GM12878 (cell line): ENCODE data around the gene SLMAP. TPM values are rescaled to one million over a fixed set of nuclear protein-coding genes. Genes with fewer than 3 reads are reported as not detected.

ENCODE experiments used
- ATAC-seq: fragments of 200-7000 bp; cut with Tn5 transposase; 3 replicates; pipeline ENCODE4 v1.9.1; 2020; ENCODE audit warnings: mild to moderate bottlenecking, moderate library complexity
- BruUV-seq: library from RNA; stranded (reverse); fragments of 400-500 nt; replicated peaks from 2 replicates; lab custom pipeline; 2021; lab: Mats Ljungman, UMichigan
- CTCF ChIA-PET: fragments of 300-600 bp; sonication (Branson Sonifier 250); formaldehyde crosslinking; extraction: SDS; loops from one replicate; lab custom pipeline; 2021; ENCODE audit warnings: inconsistent platforms; lab: Yijun Ruan, JAX
- POLR2A ChIA-PET: fragments of 350-600 bp; formaldehyde crosslinking; extraction: SDS; loops from one replicate; lab custom pipeline; 2021; ENCODE audit warnings: inconsistent platforms; lab: Charles Lee
- RAD21 ChIA-PET: fragments of 300-600 bp; sonication (Branson Sonifier 250); formaldehyde crosslinking; loops from one replicate; lab custom pipeline; 2023; ENCODE audit warnings: antibody characterized with exemption; ENCODE audit not compliant: unreplicated experiment; lab: Charles Lee
- SMC1A ChIA-PET: fragments of 300-600 bp; sonication (Branson Sonifier 250); formaldehyde crosslinking; loops from one replicate; lab custom pipeline; 2023; ENCODE audit not compliant: unreplicated experiment, uncharacterized antibody; lab: Charles Lee
- DNase-seq: peaks from one replicate; pipeline ENCODE4 v3.0.0-alpha.2; 2011; ENCODE audit warnings: low read depth, low spot score
- FAIRE-seq: peaks from 3 replicates; lab custom pipeline; 2011; peaks lifted over from hg19 to GRCh38; lab: Jason Lieb, UNC
- H2AFZ ChIP-seq: 2 replicates; pipeline ENCODE4 v1.6.0; 2011; ENCODE audit warnings: low read depth, low read length, control low read depth; ENCODE audit not compliant: control insufficient read depth
- H3K27ac ChIP-seq: 2 replicates; pipeline ENCODE4 v1.5.1; 2011; ENCODE audit warnings: control low read depth; ENCODE audit not compliant: control insufficient read depth, insufficient read depth
- H3K27me3 ChIP-seq, 2 experiments: replicated peaks in 1 of 2; 2 replicates each; pipeline versions ENCODE4 v1.6.0 to v1.6.1; 2011; ENCODE audit warnings: low read length in 1 of 2; ENCODE audit not compliant: control insufficient read depth in 2 of 2, insufficient read depth in 2 of 2
- H3K36me3 ChIP-seq, 2 experiments: 2 replicates each; pipeline ENCODE4 v1.5.1; 2011; ENCODE audit warnings: low read length in 1 of 2; ENCODE audit not compliant: control insufficient read depth in 2 of 2, insufficient read depth in 2 of 2
- H3K4me1 ChIP-seq: 2 replicates; pipeline ENCODE4 v1.6.1; 2011; ENCODE audit warnings: mild to moderate bottlenecking, low read length, moderate library complexity, mixed read lengths; ENCODE audit not compliant: control insufficient read depth, insufficient read depth
- H3K4me2 ChIP-seq: 2 replicates; pipeline ENCODE4 v1.6.0; 2011; ENCODE audit warnings: control low read depth; ENCODE audit not compliant: control insufficient read depth, insufficient read depth
- H3K4me3 ChIP-seq: fragments of 200-600 bp; sonication (generic); 2 replicates; pipeline ENCODE4 v1.5.1; 2016
- H3K79me2 ChIP-seq: 2 replicates; pipeline ENCODE4 v1.6.0; 2011; ENCODE audit warnings: low read length; ENCODE audit not compliant: control insufficient read depth, insufficient read depth
- H3K9ac ChIP-seq: 2 replicates; pipeline ENCODE4 v1.8.0; 2011; ENCODE audit warnings: low read length, control low read depth, mixed read lengths; ENCODE audit not compliant: control insufficient read depth, insufficient read depth
- H3K9me3 ChIP-seq: replicated peaks from 3 replicates; pipeline ENCODE4 v1.5.1; 2011; ENCODE audit warnings: mild to moderate bottlenecking, low read length; ENCODE audit not compliant: control insufficient read depth, insufficient read depth
- H4K20me1 ChIP-seq: 2 replicates; pipeline ENCODE4 v1.6.0; 2011; ENCODE audit not compliant: control insufficient read depth, insufficient read depth
- BRCA1 ChIP-seq: IDR thresholded peaks from 2 replicates; pipeline ENCODE4 v1.6.1; 2011; ENCODE audit warnings: low read depth, low read length, improper control_type of control experiment
- CHD1 ChIP-seq: IDR thresholded peaks from 2 replicates; pipeline ENCODE4 v1.6.1; 2012; ENCODE audit warnings: low read depth, low read length, improper control_type of control experiment
- CHD2 ChIP-seq: IDR thresholded peaks from 2 replicates; pipeline ENCODE4 v1.6.1; 2011; ENCODE audit warnings: low read depth, low read length, improper control_type of control experiment, borderline replicate concordance
- CTCF ChIP-seq, 3 experiments: IDR thresholded peaks in 2 of 3; conservative IDR thresholded peaks in 1 of 3; 2 replicates each; pipeline ENCODE4 v1.5.1; 2011; ENCODE audit warnings: low read depth in 3 of 3, low read length in 3 of 3, mild to moderate bottlenecking in 3 of 3, control low read depth in 2 of 3, moderate library complexity in 2 of 3, inconsistent platforms in 1 of 3, mixed read lengths in 1 of 3; ENCODE audit not compliant: control insufficient read depth in 2 of 3, insufficient read depth in 1 of 3; ENCODE audit errors: extremely low read depth in 1 of 3
- ELK1 ChIP-seq: IDR thresholded peaks from 2 replicates; pipeline ENCODE4 v1.6.1; 2012; ENCODE audit warnings: low read depth, low read length, improper control_type of control experiment
- HCFC1 ChIP-seq: fragments of 150-350 bp; IDR thresholded peaks from 2 replicates; pipeline ENCODE4 v1.6.1; 2014; ENCODE audit warnings: low read length
- MEF2A ChIP-seq: IDR thresholded peaks from 2 replicates; pipeline ENCODE4 v1.6.1; 2011; ENCODE audit warnings: low read depth, mild to moderate bottlenecking, low read length, moderate library complexity; ENCODE audit not compliant: insufficient read depth
- MEF2B ChIP-seq: fragments of 450-650 bp; IDR thresholded peaks from 2 replicates; pipeline ENCODE4 v1.6.1; 2018; ENCODE audit warnings: mild to moderate bottlenecking, moderate library complexity; ENCODE audit not compliant: partially characterized antibody, poor library complexity, severe bottlenecking
- NBN ChIP-seq: fragments of 450-650 bp; IDR thresholded peaks from 2 replicates; pipeline ENCODE4 v1.6.1; 2016
- SP1 ChIP-seq: IDR thresholded peaks from one replicate; pipeline ENCODE4 v1.6.1; 2011; ENCODE audit warnings: low read depth, low read length
- TAF1 ChIP-seq: IDR thresholded peaks from 2 replicates; pipeline ENCODE4 v1.6.1; 2011; ENCODE audit warnings: mild to moderate bottlenecking, low read depth, low read length, borderline replicate concordance
- ZNF274 ChIP-seq: IDR thresholded peaks from one replicate; pipeline ENCODE4 v1.8.0; 2011; ENCODE audit not compliant: insufficient read length, insufficient read depth
- WGBS: methylation state at CpG from one replicate; pipeline ENCODE4 v1.1.6; 2016; ENCODE audit warnings: low lambda C conversion rate; ENCODE audit not compliant: insufficient replicate concordance, insufficient coverage; ENCODE audit errors: missing lambda C conversion rate; 5-methylcytosine and 5-hydroxymethylcytosine counted together
- in situ Hi-C: fragments of 300-500 bp; cut with MboI; formaldehyde crosslinking; loops from 9 replicates; pipeline ENCODE4 v1.14.3; 2018; ENCODE audit warnings: mixed read lengths
- intact Hi-C: fragments of 100-400 bp; cut with micrococcal nuclease; formaldehyde crosslinking; loops from one replicate; pipeline ENCODE4 v1.14.2; 2022; ENCODE audit not compliant: unreplicated experiment
- polyA plus RNA-seq, 11 experiments: library from polyadenylated mRNA; depleted of rRNA in 4 of 11; unstranded in 6 of 11; stranded (reverse) in 5 of 11; fragments of >200 nt; fragmentation: Nextera tagmentation in 4 of 11; fragmentation: Illumina TruSeq in 1 of 11; extraction: Ambion mirVana in 4 of 11; extraction: Trizol in 1 of 11; gene quantifications; 1 replicate in 1 of 11; 2 replicates in 10 of 11; pipeline versions ENCODE4 v1.2.1 to v1.2.3, GENCODE V29; 2011 to 2016; ENCODE audit warnings: inconsistent platforms in 2 of 11, missing spikeins in 2 of 11, low read depth in 1 of 11
- total RNA-seq, 4 experiments: library from RNA; depleted of rRNA in 3 of 4; stranded (reverse); fragments of >200 nt in 3 of 4; fragmentation: Illumina TruSeq in 1 of 4; extraction: Trizol in 1 of 4; gene quantifications; 2 replicates each; pipeline versions ENCODE4 v1.2.1 to v1.2.3, GENCODE V29; 2013 to 2021
- TF ChIP-seq, protein P1 (sequence below): IDR thresholded peaks from 2 replicates; pipeline ENCODE4 v1.6.1; 2011; ENCODE audit warnings: borderline replicate concordance, low read depth, mild to moderate bottlenecking, moderate library complexity, low read length; ENCODE audit not compliant: insufficient read depth, poor library complexity, severe bottlenecking
- TF ChIP-seq, protein P2 (sequence below): fragments of 450-650 bp; IDR thresholded peaks from 2 replicates; pipeline ENCODE4 v1.6.1; 2018; ENCODE audit warnings: mild to moderate bottlenecking, low read depth, moderate library complexity; ENCODE audit not compliant: partially characterized antibody

SLMAP gene
- total and polyA plus RNA-seq, 10 of the 15 experiments (the other 5 are each of a cell fraction or from before 2014, with no cell fraction given) = 8.3 to 43.8 (median 26.4) TPM

GRCh38 chr3:57951066-57951882 lies 195.2 kb downstream of the SLMAP start (continued):
- TF ChIP-seq, protein P1, sequence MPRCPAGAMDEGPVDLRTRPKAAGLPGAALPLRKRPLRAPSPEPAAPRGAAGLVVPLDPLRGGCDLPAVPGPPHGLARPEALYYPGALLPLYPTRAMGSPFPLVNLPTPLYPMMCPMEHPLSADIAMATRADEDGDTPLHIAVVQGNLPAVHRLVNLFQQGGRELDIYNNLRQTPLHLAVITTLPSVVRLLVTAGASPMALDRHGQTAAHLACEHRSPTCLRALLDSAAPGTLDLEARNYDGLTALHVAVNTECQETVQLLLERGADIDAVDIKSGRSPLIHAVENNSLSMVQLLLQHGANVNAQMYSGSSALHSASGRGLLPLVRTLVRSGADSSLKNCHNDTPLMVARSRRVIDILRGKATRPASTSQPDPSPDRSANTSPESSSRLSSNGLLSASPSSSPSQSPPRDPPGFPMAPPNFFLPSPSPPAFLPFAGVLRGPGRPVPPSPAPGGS = no peak
- TF ChIP-seq BRCA1 (no peak), CHD2 (no peak), ELK1 (no peak), MEF2B (no peak), ZNF274 (no peak), HCFC1 (no peak)
- TF ChIP-seq, all 136 proteins: peak for 0

- Histone ChIP-seq H3K4me3 (no peak overlapping the region), H3K4me2 (no peak overlapping the region), H3K4me1 (no peaks in the 10 kb centered on the region), H4K20me1 (no peaks in the 10 kb centered on the region), H3K27me3 (no peaks in the 10 kb centered on the region), H3K27ac (no peak overlapping the region), H2AFZ (no peak overlapping the region), H3K36me3 (no peaks in the 10 kb centered on the region), H3K9ac (no peak overlapping the region), H3K79me2 (no peaks in the 10 kb centered on the region), H3K9me3 (no peaks in the 10 kb centered on the region)
- no peak for FAIRE-seq
- ChIA-PET RAD21 (interaction anchor here (1.1 to 1.2 kb wide), 2 partner anchors 11 to 214 kb away, joined by 3 read pairs; no protein-coding TSS in a partner anchor), CTCF (interaction anchor here (0.7 to 2.1 kb wide), 4 partner anchors 10 to 288 kb away, joined by 3 to 7 read pairs (median 4); no protein-coding TSS in a partner anchor), POLR2A (interaction anchor here (0.5 to 1.0 kb wide), 4 partner anchors 10 to 27 kb away, joined by 3 to 7 read pairs (median 4); no protein-coding TSS in a partner anchor), SMC1A (interaction anchor here (0.5 to 1.8 kb wide), 3 partner anchors 10 to 785 kb away, joined by 4 to 8 read pairs (median 4); no protein-coding TSS in a partner anchor)
- 96% methylated on average over 4 of the region's 4 CpGs for WGBS
- no peak for ATAC-seq
- in situ Hi-C loops (no loop called here), intact Hi-C loops (no loop called here)
- no peak for DNase-seq
- no TSS peak for BruUV-seq
- TF ChIP-seq, protein P2, sequence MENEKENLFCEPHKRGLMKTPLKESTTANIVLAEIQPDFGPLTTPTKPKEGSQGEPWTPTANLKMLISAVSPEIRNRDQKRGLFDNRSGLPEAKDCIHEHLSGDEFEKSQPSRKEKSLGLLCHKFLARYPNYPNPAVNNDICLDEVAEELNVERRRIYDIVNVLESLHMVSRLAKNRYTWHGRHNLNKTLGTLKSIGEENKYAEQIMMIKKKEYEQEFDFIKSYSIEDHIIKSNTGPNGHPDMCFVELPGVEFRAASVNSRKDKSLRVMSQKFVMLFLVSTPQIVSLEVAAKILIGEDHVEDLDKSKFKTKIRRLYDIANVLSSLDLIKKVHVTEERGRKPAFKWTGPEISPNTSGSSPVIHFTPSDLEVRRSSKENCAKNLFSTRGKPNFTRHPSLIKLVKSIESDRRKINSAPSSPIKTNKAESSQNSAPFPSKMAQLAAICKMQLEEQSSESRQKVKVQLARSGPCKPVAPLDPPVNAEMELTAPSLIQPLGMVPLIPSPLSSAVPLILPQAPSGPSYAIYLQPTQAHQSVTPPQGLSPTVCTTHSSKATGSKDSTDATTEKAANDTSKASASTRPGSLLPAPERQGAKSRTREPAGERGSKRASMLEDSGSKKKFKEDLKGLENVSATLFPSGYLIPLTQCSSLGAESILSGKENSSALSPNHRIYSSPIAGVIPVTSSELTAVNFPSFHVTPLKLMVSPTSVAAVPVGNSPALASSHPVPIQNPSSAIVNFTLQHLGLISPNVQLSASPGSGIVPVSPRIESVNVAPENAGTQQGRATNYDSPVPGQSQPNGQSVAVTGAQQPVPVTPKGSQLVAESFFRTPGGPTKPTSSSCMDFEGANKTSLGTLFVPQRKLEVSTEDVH = no peak
- TF ChIP-seq NBN (no peak), CTCF (IDR thresholded peaks at IDR 0.05 in 2 of 3, conservative IDR thresholded peaks at IDR 0.05 in 1 of 3; ENCODE audit: control insufficient read depth in 2 of 3, extremely low read depth in 1 of 3, insufficient read depth in 1 of 3, low read depth in 3 of 3, low read length in 3 of 3) (no peak), MEF2A (no peak), CHD1 (no peak), SP1 (no peak), TAF1 (no peak)
These were observed 196.1 kb downstream of the SLMAP start for GRCh38 chr3:57952208-57952631.
